HCT116 (cell line): ENCODE measurements around the gene G6PC3. TPM values are rescaled to one million over a fixed set of nuclear protein-coding genes. Genes with fewer than 3 reads are reported as not detected.

ENCODE experiments used
- ATAC-seq: fragments of 200-7000 bp; cut with Tn5 transposase; 2 replicates; pipeline ENCODE4 v1.9.1; 2020; ENCODE audit warnings: mild to moderate bottlenecking, moderate library complexity
- BruUV-seq: library from RNA; stranded (reverse); fragments of 400-500 nt; replicated peaks from 2 replicates; lab custom pipeline; 2021; lab: Mats Ljungman, UMichigan
- CTCF ChIA-PET: fragments of 300-600 bp; sonication (Branson Sonifier 250); formaldehyde crosslinking; loops from one replicate; lab custom pipeline; 2021; ENCODE audit warnings: antibody characterized with exemption; lab: Charles Lee
- POLR2A ChIA-PET: fragments of 300-600, 350-600 bp; sonication (Branson Sonifier 250); formaldehyde crosslinking; loops from one replicate; lab custom pipeline; 2021; ENCODE audit warnings: antibody characterized with exemption; lab: Charles Lee
- RAD21 ChIA-PET, 2 experiments: fragments of 300-600 bp; sonication (Branson Sonifier 250); formaldehyde crosslinking; loops; one replicate each; lab custom pipeline; 2023; ENCODE audit warnings: low total read pairs in 2 of 2; ENCODE audit not compliant: uncharacterized antibody in 2 of 2, unreplicated experiment in 2 of 2, low non-redundant PET in 1 of 2; lab: Charles Lee
- DNase-seq: peaks from one replicate; pipeline ENCODE4 v3.0.0-alpha.2; 2010; ENCODE audit warnings: low read depth, low spot score
- H2AFZ ChIP-seq: fragments of 200-600 bp; shearing (Covaris generic), sonication (generic); 2 replicates; pipeline ENCODE4 v1.6.1; 2017; ENCODE audit warnings: low read depth, mixed run types, mixed read lengths, antibody characterized with exemption, low read length; ENCODE audit not compliant: poor library complexity, severe bottlenecking
- H3K27ac ChIP-seq: 2 replicates; pipeline ENCODE4 v1.5.1; 2012; ENCODE audit warnings: low read depth, low read length
- H3K27me3 ChIP-seq: fragments of 200-600 bp; sonication (generic); 2 replicates; pipeline ENCODE4 v1.6.1; 2016; ENCODE audit warnings: mixed run types, low read length, mixed read lengths; ENCODE audit not compliant: insufficient read depth
- H3K36me3 ChIP-seq, 2 experiments: fragments of 200-500 bp in 1 of 2; fragments of 200-600 bp in 1 of 2; sonication (Bioruptor generic) in 1 of 2; sonication (generic) in 1 of 2; 2 replicates each; pipeline versions ENCODE4 v1.5.1 to v1.6.1; 2014 to 2016; ENCODE audit warnings: low read length in 2 of 2, inconsistent platforms in 1 of 2, mixed read lengths in 1 of 2, mixed run types in 1 of 2; ENCODE audit not compliant: insufficient read depth in 2 of 2, control insufficient read depth in 1 of 2
- H3K4me1 ChIP-seq, 2 experiments: fragments of 200-600 bp in 1 of 2; sonication (generic) in 1 of 2; 2 replicates each; pipeline versions ENCODE4 v1.5.1 to v1.6.1; 2012 to 2017; ENCODE audit warnings: low read length in 2 of 2, inconsistent platforms in 1 of 2, mild to moderate bottlenecking in 1 of 2, mixed read lengths in 1 of 2, mixed run types in 1 of 2, moderate library complexity in 1 of 2; ENCODE audit not compliant: insufficient read depth in 2 of 2, control insufficient read depth in 1 of 2
- H3K4me2 ChIP-seq: fragments of 200-600 bp; sonication (generic); 2 replicates; pipeline ENCODE4 v1.6.1; 2017; ENCODE audit warnings: mixed run types, low read length, mixed read lengths
- H3K4me3 ChIP-seq, 2 experiments: fragments of 200-600 bp in 1 of 2; sonication (generic) in 1 of 2; replicated peaks in 1 of 2; 2 replicates each; pipeline ENCODE4 v1.5.1; 2011 to 2016; ENCODE audit warnings: low read length in 2 of 2, control low read depth in 1 of 2, low read depth in 1 of 2, mild to moderate bottlenecking in 1 of 2, mixed read lengths in 1 of 2, mixed run types in 1 of 2
- H3K79me2 ChIP-seq: fragments of 200-600 bp; sonication (generic); 2 replicates; pipeline ENCODE4 v1.6.1; 2017; ENCODE audit warnings: mild to moderate bottlenecking, mixed run types, low read length, moderate library complexity, mixed read lengths; ENCODE audit not compliant: insufficient read depth
- H3K9ac ChIP-seq: fragments of 200-600 bp; sonication (generic); 2 replicates; pipeline ENCODE4 v1.6.1; 2016; ENCODE audit warnings: low read length, mixed read lengths
- H3K9me2 ChIP-seq: fragments of 200-600 bp; sonication (generic), shearing (Covaris generic); 2 replicates; pipeline ENCODE4 v1.6.1; 2017; ENCODE audit warnings: mixed run types, mild to moderate bottlenecking, moderate library complexity; ENCODE audit not compliant: insufficient read depth
- H3K9me3 ChIP-seq, 2 experiments: fragments of 200-500 bp in 1 of 2; fragments of 200-600 bp in 1 of 2; sonication (Bioruptor generic) in 1 of 2; sonication (generic) in 1 of 2; 2 replicates each; pipeline ENCODE4 v1.6.1; 2014 to 2017; ENCODE audit warnings: low read length in 2 of 2, mixed read lengths in 2 of 2, inconsistent platforms in 1 of 2, low read depth in 1 of 2, mild to moderate bottlenecking in 1 of 2, mixed run types in 1 of 2, moderate library complexity in 1 of 2; ENCODE audit not compliant: control insufficient read depth in 1 of 2, insufficient read depth in 1 of 2
- H4K20me1 ChIP-seq: fragments of 200-600 bp; sonication (generic), shearing (Covaris generic); 2 replicates; pipeline ENCODE4 v1.6.1; 2017; ENCODE audit warnings: mixed run types, mild to moderate bottlenecking, moderate library complexity; ENCODE audit not compliant: insufficient read depth
- ATF3 ChIP-seq: IDR thresholded peaks from 2 replicates; pipeline ENCODE4 v1.6.1; 2012
- CEBPB ChIP-seq: IDR thresholded peaks from 2 replicates; pipeline ENCODE4 v1.6.1; 2012; ENCODE audit warnings: low read depth
- CTCF ChIP-seq, 3 experiments: fragments of 200-600 bp in 1 of 3; sonication (generic) in 1 of 3; IDR thresholded peaks in 2 of 3; conservative IDR thresholded peaks in 1 of 3; 2 replicates each; pipeline ENCODE4 v1.5.1; 2012 to 2017; ENCODE audit warnings: low read depth in 2 of 3, low read length in 2 of 3, antibody characterized with exemption in 1 of 3, borderline replicate concordance in 1 of 3, control low read depth in 1 of 3, mild to moderate bottlenecking in 1 of 3, mixed read lengths in 1 of 3, mixed run types in 1 of 3, moderate library complexity in 1 of 3; ENCODE audit not compliant: insufficient read depth in 1 of 3
- EGR1 ChIP-seq: IDR thresholded peaks from 2 replicates; pipeline ENCODE4 v1.6.1; 2012; ENCODE audit warnings: low read depth
- ELF1 ChIP-seq: IDR thresholded peaks from 2 replicates; pipeline ENCODE4 v1.6.1; 2012; ENCODE audit warnings: low read depth, borderline replicate concordance
- EZH2phosphoT487 ChIP-seq: fragments of 200-600 bp; IDR thresholded peaks from 2 replicates; pipeline ENCODE4 v1.6.1; 2018; ENCODE audit warnings: antibody characterized with exemption, borderline replicate concordance
- FOSL1 ChIP-seq: IDR thresholded peaks from 2 replicates; pipeline ENCODE4 v1.6.1; 2012; ENCODE audit warnings: low read depth
- POLR2A ChIP-seq: IDR thresholded peaks from 2 replicates; pipeline ENCODE4 v1.7.0; 2011; ENCODE audit warnings: borderline replicate concordance; ENCODE audit not compliant: insufficient read depth, insufficient read length; ENCODE audit errors: extremely low read depth
- RAD21 ChIP-seq: IDR thresholded peaks from 2 replicates; pipeline ENCODE4 v1.6.1; 2012; ENCODE audit warnings: low read depth, mild to moderate bottlenecking
- SIN3A ChIP-seq: IDR thresholded peaks from 2 replicates; pipeline ENCODE4 v1.6.1; 2012; ENCODE audit warnings: low read depth
- TCF7L2 ChIP-seq: IDR thresholded peaks from 2 replicates; pipeline ENCODE4 v1.7.0; 2011; ENCODE audit warnings: borderline replicate concordance, inconsistent platforms; ENCODE audit not compliant: insufficient read depth, insufficient read length; ENCODE audit errors: extremely low read depth
- YY1 ChIP-seq: IDR thresholded peaks from 2 replicates; pipeline ENCODE4 v1.6.1; 2011; ENCODE audit warnings: low read length, low read depth, moderate library complexity, mild to moderate bottlenecking; ENCODE audit not compliant: insufficient replicate concordance; ENCODE audit errors: extremely low read depth
- ZBTB33 ChIP-seq: IDR thresholded peaks from 2 replicates; pipeline ENCODE4 v1.6.1; 2011; ENCODE audit warnings: mild to moderate bottlenecking, low read length, moderate library complexity; ENCODE audit not compliant: insufficient replicate concordance; ENCODE audit errors: extremely low read depth
- ZFX ChIP-seq: fragments of 450-650 bp; IDR thresholded peaks from 2 replicates; pipeline ENCODE4 v1.6.1; 2017
- intact Hi-C: fragments of 100-400 bp; cut with micrococcal nuclease; formaldehyde crosslinking; loops from 2 replicates; pipeline ENCODE4 v1.10.0; 2022
- total RNA-seq: library from RNA; stranded (reverse); gene quantifications from one replicate; pipeline ENCODE4 v1.2.1, GENCODE V29; 2021; ENCODE audit not compliant: unreplicated experiment

The G6PC3 gene
- total RNA-seq, 1 experiment from 2014 or later, result 50.6 TPM

- H4K20me1 ChIP-seq, result no peaks in the 10 kb centered on the region
- H3K27me3 ChIP-seq, result no peaks in the 10 kb centered on the region
- ATAC-seq, result no peak
- H3K4me1 ChIP-seq, result peaks cover 23 to 39% of the 10 kb centered on the region in 2 experiments
- H2AFZ ChIP-seq, result no peak overlapping the region
- H3K79me2 ChIP-seq, result peaks cover 4% of the 10 kb centered on the region; the same call in 1 of the 2 replicates
- CTCF ChIA-PET, result no interaction called here
- POLR2A ChIA-PET, result interaction anchor here (1.2 kb wide), 1 partner anchor 22 kb away, joined by 3 read pairs; no protein-coding TSS in a partner anchor
- no peaks in the 10 kb centered on the region for H3K9me2 ChIP-seq
- no peak overlapping the region for H3K27ac ChIP-seq
- no peak overlapping the region for H3K9ac ChIP-seq
- H3K4me3 ChIP-seq, result no peak overlapping the region
- RAD21 ChIA-PET, result no interaction called here
- no peaks in the 10 kb centered on the region; a peak in 1 of 4 replicates for H3K36me3 ChIP-seq
- no peak overlapping the region for H3K4me2 ChIP-seq
- intact Hi-C loops, result no loop called here
- DNase-seq, result no peak
- no peaks in the 10 kb centered on the region for H3K9me3 ChIP-seq
- no TSS peak for BruUV-seq
- TF ChIP-seq CTCF (IDR thresholded peaks at IDR 0.05 in 2 of 3, conservative IDR thresholded peaks at IDR 0.05 in 1 of 3; ENCODE audit: borderline replicate concordance in 1 of 3, insufficient read depth in 1 of 3, low read depth in 2 of 3, low read length in 2 of 3) (no peak), ZFX (no peak), YY1 (no peak), TCF7L2 (no peak), POLR2A (no peak), RAD21 (no peak), EZH2phosphoT487 (no peak), CEBPB (no peak), EGR1 (no peak), FOSL1 (no peak), ATF3 (no peak), ELF1 (no peak), ZBTB33 (no peak), SIN3A (no peak)
Observed at GRCh38 chr17:44091200-44091997, 20.9 kb downstream of the G6PC3 start.
